Stimulated activated CD8-positive, alpha-beta memory T cell treated with anti-CD3 and anti-CD28 coated beads, Interleukin-4, amount 100 ng/mL, for 1 hour (primary cell): ENCODE data around the gene USP1.

ENCODE experiments used
- DNase-seq, 2 donors: peaks; one replicate each; pipeline ENCODE4 v3.0.0-alpha.2; 2020; ENCODE audit warnings: low read depth in 2 of 2, low spot score in 1 of 2

The USP1 gene, protein sequence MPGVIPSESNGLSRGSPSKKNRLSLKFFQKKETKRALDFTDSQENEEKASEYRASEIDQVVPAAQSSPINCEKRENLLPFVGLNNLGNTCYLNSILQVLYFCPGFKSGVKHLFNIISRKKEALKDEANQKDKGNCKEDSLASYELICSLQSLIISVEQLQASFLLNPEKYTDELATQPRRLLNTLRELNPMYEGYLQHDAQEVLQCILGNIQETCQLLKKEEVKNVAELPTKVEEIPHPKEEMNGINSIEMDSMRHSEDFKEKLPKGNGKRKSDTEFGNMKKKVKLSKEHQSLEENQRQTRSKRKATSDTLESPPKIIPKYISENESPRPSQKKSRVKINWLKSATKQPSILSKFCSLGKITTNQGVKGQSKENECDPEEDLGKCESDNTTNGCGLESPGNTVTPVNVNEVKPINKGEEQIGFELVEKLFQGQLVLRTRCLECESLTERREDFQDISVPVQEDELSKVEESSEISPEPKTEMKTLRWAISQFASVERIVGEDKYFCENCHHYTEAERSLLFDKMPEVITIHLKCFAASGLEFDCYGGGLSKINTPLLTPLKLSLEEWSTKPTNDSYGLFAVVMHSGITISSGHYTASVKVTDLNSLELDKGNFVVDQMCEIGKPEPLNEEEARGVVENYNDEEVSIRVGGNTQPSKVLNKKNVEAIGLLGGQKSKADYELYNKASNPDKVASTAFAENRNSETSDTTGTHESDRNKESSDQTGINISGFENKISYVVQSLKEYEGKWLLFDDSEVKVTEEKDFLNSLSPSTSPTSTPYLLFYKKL

GRCh38 chr1:62436466-62437272, at the start of gene USP1:
Gene USP1, plus strand, starts transcription at chr1:62437049. Its CDS starts 2,819 bp downstream, at chr1:62439868.
- DNase-seq, result peak; percentile 89 to 95

DNA sequence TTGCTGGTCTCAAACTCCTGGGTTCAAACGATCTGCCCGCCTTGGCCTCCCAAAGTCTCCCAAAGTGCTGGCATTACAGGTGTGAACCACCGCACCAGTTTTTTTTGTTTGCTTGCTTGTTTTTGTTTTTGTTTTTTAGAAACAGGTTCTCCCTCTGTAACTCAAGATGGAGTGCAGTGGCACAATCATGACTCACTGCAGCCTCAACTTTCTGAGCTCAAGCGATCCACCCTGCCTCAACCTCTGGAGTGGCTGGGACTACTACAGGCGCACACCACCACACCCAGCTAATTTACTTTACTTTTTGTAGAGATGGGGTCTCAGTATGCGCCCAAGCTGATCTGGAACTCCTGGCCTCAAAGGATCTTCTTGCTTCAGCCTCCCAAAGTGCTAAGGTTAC, 47.3 kb upstream of the USP1 start:
- DNase-seq, result no peak

- no peak for DNase-seq
Observed at GRCh38 chr1:62390071-62390470, 46.8 kb upstream of the USP1 start.

- no peak for DNase-seq
Observed at GRCh38 chr1:62391369-62391971, 45.4 kb upstream of the USP1 start.

- no peak for DNase-seq
Observed at GRCh38 chr1:62392951-62393350, 43.9 kb upstream of the USP1 start.

DNA sequence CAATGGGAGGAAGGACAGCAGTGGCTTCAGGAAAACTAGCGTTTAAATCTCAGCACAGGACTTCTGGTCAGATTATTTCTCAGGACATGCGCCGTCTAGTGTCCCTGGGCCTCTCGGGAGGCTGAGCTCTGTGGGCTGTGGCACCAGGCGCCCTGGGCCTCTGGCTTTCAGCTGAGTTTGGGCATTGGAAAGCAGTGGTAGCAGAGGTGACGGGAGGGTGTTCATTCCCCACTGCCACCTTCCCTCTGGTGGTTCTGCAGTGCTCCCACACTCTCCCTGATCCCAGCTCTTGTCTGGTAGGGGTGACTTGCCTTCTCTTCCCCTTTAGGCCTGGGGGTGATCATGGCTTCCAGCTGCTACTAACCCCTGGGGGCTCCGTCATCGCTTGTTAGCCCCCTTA, 42.2 kb upstream of the USP1 start:
- DNase-seq, result no peak

DNA sequence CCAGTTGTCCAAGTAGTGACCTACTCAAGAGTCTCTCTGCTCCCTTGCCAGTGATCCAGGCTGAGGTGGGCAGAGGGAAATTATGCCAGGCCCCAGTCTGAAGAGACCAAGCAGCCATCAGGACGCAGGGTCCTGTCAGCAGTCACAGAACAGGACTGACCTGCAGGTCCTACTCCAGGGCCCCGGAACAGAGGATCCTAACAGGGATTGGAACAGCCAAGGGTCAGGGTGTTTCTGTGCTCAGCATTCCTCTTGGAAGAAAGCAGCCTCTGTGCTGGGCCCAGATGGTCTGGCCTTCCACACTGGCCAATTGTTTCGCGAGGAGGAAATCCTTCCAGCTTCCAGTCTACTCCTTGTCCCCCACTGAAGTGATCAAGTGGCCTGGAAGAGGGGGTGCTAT, 41.6 kb upstream of the USP1 start:
- no peak for DNase-seq

GRCh38 chr1:62396871-62397270, 40.0 kb upstream of the USP1 start:
- no peak for DNase-seq

- DNase-seq, result no peak
Observed at GRCh38 chr1:62397301-62397700, 39.5 kb upstream of the USP1 start.

DNA sequence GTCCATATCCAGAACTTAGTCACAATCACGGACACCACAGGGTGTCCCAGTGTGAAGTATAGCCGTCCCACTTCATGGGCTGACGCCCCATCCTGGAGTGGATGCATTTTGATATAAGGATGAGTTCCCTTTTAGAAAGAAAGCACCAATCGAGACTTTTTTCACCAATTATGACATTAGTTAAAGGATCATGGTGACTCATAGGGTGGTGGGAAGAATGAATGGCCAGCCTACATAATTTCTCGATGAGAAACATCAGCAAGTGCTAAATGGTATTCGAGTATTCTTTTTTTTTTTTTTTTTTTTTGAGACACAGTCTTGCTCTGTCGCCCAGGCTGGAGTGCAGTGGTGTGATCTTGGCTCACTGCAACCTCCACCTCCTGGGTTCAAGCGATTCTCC, 38.5 kb upstream of the USP1 start:
- no peak for DNase-seq

- DNase-seq, result no peak
Observed at GRCh38 chr1:62401034-62401760, 35.7 kb upstream of the USP1 start.

GRCh38 chr1:62405247-62405646, 31.6 kb upstream of the USP1 start:
- DNase-seq, result no peak

GRCh38 chr1:62406576-62406975, 30.3 kb upstream of the USP1 start:
- no peak for DNase-seq

DNA sequence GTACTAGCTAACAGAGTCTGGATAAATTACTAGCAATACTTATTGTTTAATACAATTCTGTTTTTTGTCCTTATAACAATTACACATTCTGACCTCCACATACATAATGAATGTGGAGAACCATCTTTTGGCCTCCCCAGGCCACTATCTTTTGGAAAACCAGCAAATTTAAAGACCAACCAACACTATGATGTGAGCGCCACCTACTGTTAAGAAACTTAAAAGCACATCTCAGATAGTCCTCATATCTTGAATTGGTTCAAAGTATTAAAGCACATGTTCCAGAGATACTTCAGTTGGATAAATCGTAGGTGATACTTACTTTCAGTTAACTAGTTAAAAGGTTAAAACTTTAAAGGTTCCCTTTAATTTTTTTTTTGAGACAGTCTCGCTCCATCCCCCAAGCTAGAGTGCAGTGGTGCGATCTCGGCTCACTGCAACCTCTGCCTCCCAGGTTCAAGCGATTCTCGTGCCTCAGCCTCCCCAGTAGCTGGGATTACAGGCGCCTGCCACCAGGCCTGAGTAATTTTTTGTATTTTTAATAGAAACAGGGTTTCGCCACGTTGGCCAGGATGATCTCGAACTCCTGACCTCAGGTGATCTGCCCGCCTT, 29.3 kb upstream of the USP1 start:
- DNase-seq, result no peak

GRCh38 chr1:62415687-62416086, 21.2 kb upstream of the USP1 start:
- no peak for DNase-seq

DNA sequence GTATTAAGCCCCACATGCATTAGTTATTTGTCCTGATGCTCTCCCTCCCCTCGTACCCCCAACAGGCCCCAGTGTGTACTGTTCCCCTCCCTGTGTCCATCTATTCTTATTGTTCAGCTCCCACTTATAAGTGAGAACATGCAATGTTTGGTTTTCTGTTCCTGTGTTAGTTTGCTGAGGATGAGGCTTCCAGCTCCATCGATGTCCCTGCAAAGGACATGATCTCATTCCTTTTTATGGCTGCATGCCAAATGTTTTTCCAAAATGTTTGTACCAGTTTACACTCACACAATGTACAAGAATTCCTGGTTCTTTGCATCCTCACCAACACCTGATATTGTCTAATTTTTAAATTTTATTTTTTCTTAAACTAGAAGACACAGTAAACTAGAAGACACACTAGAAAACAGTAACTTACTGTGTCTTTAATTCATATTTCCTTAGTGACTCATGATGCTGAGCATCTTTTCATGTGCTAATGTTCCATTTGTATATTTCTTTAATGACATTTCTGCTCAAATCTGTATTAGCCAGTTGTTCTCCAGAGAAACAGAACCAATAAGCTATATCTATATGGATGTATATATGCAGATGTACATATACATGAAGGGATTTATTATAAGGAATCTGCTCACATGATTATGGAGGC, 19.4 kb upstream of the USP1 start:
- DNase-seq, result no peak

DNA sequence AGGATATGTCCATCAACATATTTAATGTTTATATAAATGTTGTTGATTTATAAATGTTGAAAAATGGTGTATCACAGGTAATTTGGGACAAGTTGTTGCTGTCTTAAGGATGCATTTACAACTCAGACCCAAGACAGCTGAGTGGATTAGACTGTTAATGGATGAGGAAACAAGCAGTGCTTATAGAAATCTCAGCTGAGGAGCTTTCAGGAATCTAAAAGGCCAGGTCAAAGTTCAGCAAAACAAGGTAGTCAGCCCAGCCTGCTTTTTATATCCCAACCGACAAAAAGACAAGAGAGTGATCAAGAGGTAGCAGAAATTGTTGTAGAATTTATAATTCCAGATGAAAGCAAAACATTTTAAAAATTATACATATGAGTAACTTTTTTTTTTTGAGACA, 16.6 kb upstream of the USP1 start:
- DNase-seq, result no peak

DNA sequence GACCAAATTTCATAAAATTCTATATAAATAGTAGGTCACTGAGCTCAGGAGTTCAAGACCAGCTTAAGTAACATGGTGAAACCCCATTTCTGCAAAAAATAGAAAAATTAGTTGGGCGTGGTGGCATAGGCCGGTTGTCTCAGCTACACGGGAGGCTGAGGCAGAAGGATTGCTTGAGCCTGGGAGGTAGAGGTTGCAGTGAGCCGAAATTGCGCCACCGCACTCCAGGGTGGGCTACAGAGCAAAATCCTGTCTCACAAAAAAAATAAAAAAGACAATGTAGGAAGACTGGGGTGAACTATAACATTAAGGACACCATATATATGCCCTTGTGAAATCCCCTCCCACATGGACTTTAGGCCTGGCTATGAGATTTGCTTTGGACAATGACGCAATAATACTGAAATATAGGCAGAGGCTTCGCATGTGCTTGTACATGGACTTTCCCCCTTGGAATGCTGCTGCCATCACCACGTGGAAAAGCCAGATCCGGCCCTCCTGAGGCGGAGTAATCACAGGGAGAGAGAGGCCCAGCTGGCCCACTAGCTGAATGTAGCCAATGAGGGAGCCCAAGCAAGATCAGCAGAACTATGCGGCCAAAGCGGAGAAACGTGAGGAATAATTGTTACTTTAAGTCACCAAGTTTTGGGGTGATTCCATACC, 13.1 kb upstream of the USP1 start:
- DNase-seq, result no peak

GRCh38 chr1:62424411-62424810, 12.4 kb upstream of the USP1 start:
- DNase-seq, result no peak
